OCI-LY1 (cell line): ENCODE results near the gene CDC42BPA.
"Not testable (repeated sequence)": the region's sequence is repeated elsewhere in the genome, so short reads cannot be mapped to it uniquely, and the experiment has no call there.

ENCODE experiments used
- H2AFZ ChIP-seq: fragments of 200-600 bp; sonication (generic), shearing (Covaris generic); 2 replicates; pipeline ENCODE4 v1.6.0; 2014; ENCODE audit warnings: antibody characterized with exemption, mild to moderate bottlenecking, low read length
- H3F3A ChIP-seq: fragments of 200-600 bp; sonication (generic), shearing (Covaris generic); 2 replicates; pipeline ENCODE4 v1.6.0; 2014; ENCODE audit warnings: mild to moderate bottlenecking, antibody characterized with exemption, low read length, moderate library complexity; ENCODE audit not compliant: insufficient read depth
- H3K27ac ChIP-seq: fragments of 200-600 bp; sonication (generic); 2 replicates; pipeline ENCODE4 v1.5.1; 2014; ENCODE audit warnings: low read length, mixed run types, mild to moderate bottlenecking, low read depth; ENCODE audit not compliant: poor library complexity, severe bottlenecking
- H3K27me3 ChIP-seq: fragments of 200-600 bp; sonication (generic); 2 replicates; pipeline ENCODE4 v1.6.0; 2014; ENCODE audit warnings: antibody characterized with exemption, mild to moderate bottlenecking, low read length, moderate library complexity; ENCODE audit not compliant: insufficient read depth
- H3K36me3 ChIP-seq: fragments of 200-600 bp; sonication (generic); 2 replicates; pipeline ENCODE4 v1.6.1; 2014; ENCODE audit warnings: mild to moderate bottlenecking, antibody characterized with exemption, low read length, moderate library complexity, mixed read lengths; ENCODE audit not compliant: insufficient read depth
- H3K4me1 ChIP-seq: fragments of 200-600 bp; sonication (generic); 2 replicates; pipeline ENCODE4 v1.5.1; 2014; ENCODE audit warnings: mild to moderate bottlenecking, low read length, moderate library complexity; ENCODE audit not compliant: insufficient read depth, severe bottlenecking
- H3K4me2 ChIP-seq: fragments of 200-600 bp; sonication (generic), shearing (Covaris generic); 2 replicates; pipeline ENCODE4 v1.6.1; 2014; ENCODE audit warnings: low read length
- H3K4me3 ChIP-seq: fragments of 200-600 bp; sonication (generic); 2 replicates; pipeline ENCODE4 v1.5.1; 2014; ENCODE audit warnings: low read length, low read depth, mild to moderate bottlenecking, mixed read lengths; ENCODE audit not compliant: poor library complexity, severe bottlenecking
- H3K79me2 ChIP-seq: fragments of 200-600 bp; shearing (Covaris generic); 2 replicates; pipeline ENCODE4 v1.6.1; 2016; ENCODE audit warnings: mixed run types, low read length, mixed read lengths; ENCODE audit not compliant: insufficient read depth
- H3K9ac ChIP-seq: fragments of 200-600 bp; sonication (generic), shearing (Covaris generic); 2 replicates; pipeline ENCODE4 v1.6.1; 2014; ENCODE audit warnings: mild to moderate bottlenecking, low read length, mixed read lengths
- H3K9me2 ChIP-seq: fragments of 200-600 bp; sonication (generic), shearing (Covaris generic); 2 replicates; pipeline ENCODE4 v1.6.1; 2014; ENCODE audit warnings: low read depth, mild to moderate bottlenecking, low read length, mixed read lengths
- H3K9me3 ChIP-seq: fragments of 200-600 bp; shearing (Covaris generic); 2 replicates; pipeline ENCODE4 v1.6.1; 2014; ENCODE audit warnings: low read length, mixed read lengths
- H4K20me1 ChIP-seq: fragments of 200-600 bp; sonication (generic), shearing (Covaris generic); 2 replicates; pipeline ENCODE4 v1.6.0; 2016; ENCODE audit warnings: mild to moderate bottlenecking, low read length; ENCODE audit not compliant: insufficient read depth
- CTCF ChIP-seq: fragments of 200-600 bp; sonication (generic), shearing (Covaris generic); IDR thresholded peaks from 2 replicates; pipeline ENCODE4 v1.5.1; 2017; ENCODE audit warnings: mild to moderate bottlenecking, antibody characterized with exemption, low read length, moderate library complexity, mixed read lengths
- EZH2 ChIP-seq: fragments of 200-600 bp; sonication (generic), shearing (Covaris generic); IDR thresholded peaks from 2 replicates; pipeline ENCODE4 v1.8.0; 2017; ENCODE audit warnings: borderline replicate concordance, mixed run types, mild to moderate bottlenecking, antibody characterized with exemption, low read length, moderate library complexity, mixed read lengths

Gene CDC42BPA

GRCh38 chr1:227004796-227005195 lies 313.5 kb downstream of the CDC42BPA start:
- no peak overlapping the region for H3K9ac ChIP-seq
- no peaks in the 10 kb centered on the region for H3K9me3 ChIP-seq
- H2AFZ ChIP-seq, result no peak overlapping the region
- no peaks in the 10 kb centered on the region for H3K36me3 ChIP-seq
- no peak overlapping the region for H3K27ac ChIP-seq
- H4K20me1 ChIP-seq, result no peaks in the 10 kb centered on the region
- H3F3A ChIP-seq, result no peaks in the 10 kb centered on the region
- no peak overlapping the region for H3K4me2 ChIP-seq
- no peak overlapping the region for H3K4me3 ChIP-seq
- H3K9me2 ChIP-seq, result no peaks in the 10 kb centered on the region
- H3K27me3 ChIP-seq, result no peaks in the 10 kb centered on the region
- no peaks in the 10 kb centered on the region for H3K4me1 ChIP-seq
- TF ChIP-seq EZH2 (no peak), CTCF (no peak)
- no peaks in the 10 kb centered on the region for H3K79me2 ChIP-seq

- Histone ChIP-seq H3K27ac (no peak overlapping the region), H3K9me2 (no peaks in the 10 kb centered on the region), H3K36me3 (no peaks in the 10 kb centered on the region), H3K9me3 (no peaks in the 10 kb centered on the region), H3K27me3 (no peaks in the 10 kb centered on the region), H3K79me2 (no peaks in the 10 kb centered on the region), H3K4me3 (no peak overlapping the region), H3K9ac (no peak overlapping the region), H3K4me1 (no peaks in the 10 kb centered on the region), H2AFZ (no peak overlapping the region), H4K20me1 (no peaks in the 10 kb centered on the region), H3F3A (no peaks in the 10 kb centered on the region), H3K4me2 (no peak overlapping the region)
- TF ChIP-seq CTCF, result no peak
- no peak for TF ChIP-seq EZH2
Observed at GRCh38 chr1:227003165-227003564, 315.1 kb downstream of the CDC42BPA start.

DNA sequence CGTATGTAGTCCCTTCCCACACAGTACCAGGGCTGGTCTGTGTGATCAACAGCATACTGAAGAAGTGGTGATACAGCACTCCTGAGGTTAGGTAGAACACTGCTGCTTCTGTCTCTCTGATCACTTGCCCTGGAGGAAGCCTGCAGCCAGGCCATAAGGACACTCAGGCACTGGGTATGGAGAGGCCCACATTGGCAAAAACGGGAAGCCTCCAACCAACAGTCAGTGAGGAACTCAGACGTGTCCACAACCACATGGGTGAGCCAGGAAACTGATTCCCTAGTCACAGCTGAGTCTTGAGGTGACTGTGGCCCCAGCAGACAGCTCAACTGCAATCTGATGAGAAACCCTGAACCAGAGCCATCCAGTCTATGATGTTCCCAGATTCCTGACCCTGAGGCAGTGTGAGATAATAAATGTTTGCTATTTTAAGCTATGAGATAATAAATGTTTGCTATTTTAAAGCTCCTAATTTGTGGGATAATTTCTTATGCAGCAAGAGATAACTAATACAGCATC lies 315.7 kb downstream of the CDC42BPA start:
- no peak overlapping the region for H3K4me3 ChIP-seq
- H3K9me3 ChIP-seq, result no peaks in the 10 kb centered on the region
- H4K20me1 ChIP-seq, result no peaks in the 10 kb centered on the region
- no peaks in the 10 kb centered on the region for H3K27me3 ChIP-seq
- no peak overlapping the region for H3K9ac ChIP-seq
- no peaks in the 10 kb centered on the region for H3K79me2 ChIP-seq
- H3K36me3 ChIP-seq, result no peaks in the 10 kb centered on the region
- no peaks in the 10 kb centered on the region for H3F3A ChIP-seq
- TF ChIP-seq CTCF (no peak), EZH2 (no peak)
- no peak overlapping the region for H3K27ac ChIP-seq
- H3K4me1 ChIP-seq, result no peaks in the 10 kb centered on the region
- no peak overlapping the region for H3K4me2 ChIP-seq
- no peaks in the 10 kb centered on the region for H3K9me2 ChIP-seq
- H2AFZ ChIP-seq, result no peak overlapping the region

- not testable (repeated sequence) for H3K4me3 ChIP-seq, H3K4me2 ChIP-seq, H3K4me1 ChIP-seq, H3K36me3 ChIP-seq, H4K20me1 ChIP-seq, H3K9me3 ChIP-seq, H2AFZ ChIP-seq, H3K79me2 ChIP-seq, H3K9ac ChIP-seq, H3K9me2 ChIP-seq, H3F3A ChIP-seq, H3K27me3 ChIP-seq, H3K27ac ChIP-seq
Observed at GRCh38 chr1:226999579-226999978, 318.7 kb downstream of the CDC42BPA start.
